ENCODE data around the gene UBE2I.
"Not testable (repeated sequence)": the region's sequence is repeated elsewhere in the genome, so short reads cannot be mapped to it uniquely, and the experiment has no call there.

The UBE2I gene

DNA sequence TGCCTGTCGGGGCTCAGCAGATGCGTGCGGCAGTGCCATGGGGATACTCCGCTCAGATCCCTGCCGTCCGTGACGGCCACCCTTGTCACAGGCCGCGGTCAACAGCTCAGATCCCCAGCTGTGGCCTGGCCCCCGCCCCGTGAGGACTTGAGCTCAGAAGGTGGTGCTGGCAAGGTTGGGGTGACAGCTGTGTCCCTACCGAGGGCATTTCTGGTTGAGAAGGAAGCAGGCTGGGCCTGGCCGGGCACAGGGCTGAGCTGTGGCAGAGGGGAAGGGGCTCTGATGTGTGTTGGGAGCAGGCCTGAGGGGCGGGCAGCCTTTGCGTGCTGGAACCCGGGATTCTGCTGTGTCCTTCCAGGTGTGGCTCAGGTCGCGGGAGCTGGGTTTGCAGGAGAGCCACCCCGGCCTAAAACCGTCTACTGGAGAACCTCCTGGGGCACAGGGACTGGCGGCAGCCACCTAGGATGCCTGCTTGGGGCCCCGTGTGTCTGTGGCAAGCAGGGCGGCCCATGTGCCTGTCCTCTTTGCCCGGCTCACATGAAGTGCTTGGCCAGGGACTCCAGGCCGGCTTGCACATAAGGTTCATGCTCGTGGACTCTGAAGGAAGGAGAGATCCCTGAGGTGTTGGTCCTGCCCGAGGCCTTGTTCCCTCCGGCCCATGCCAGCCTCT, 5.1 kb downstream of the UBE2I start:
- no peak for DNase-seq (ENCODE audit: low read depth)

DNA sequence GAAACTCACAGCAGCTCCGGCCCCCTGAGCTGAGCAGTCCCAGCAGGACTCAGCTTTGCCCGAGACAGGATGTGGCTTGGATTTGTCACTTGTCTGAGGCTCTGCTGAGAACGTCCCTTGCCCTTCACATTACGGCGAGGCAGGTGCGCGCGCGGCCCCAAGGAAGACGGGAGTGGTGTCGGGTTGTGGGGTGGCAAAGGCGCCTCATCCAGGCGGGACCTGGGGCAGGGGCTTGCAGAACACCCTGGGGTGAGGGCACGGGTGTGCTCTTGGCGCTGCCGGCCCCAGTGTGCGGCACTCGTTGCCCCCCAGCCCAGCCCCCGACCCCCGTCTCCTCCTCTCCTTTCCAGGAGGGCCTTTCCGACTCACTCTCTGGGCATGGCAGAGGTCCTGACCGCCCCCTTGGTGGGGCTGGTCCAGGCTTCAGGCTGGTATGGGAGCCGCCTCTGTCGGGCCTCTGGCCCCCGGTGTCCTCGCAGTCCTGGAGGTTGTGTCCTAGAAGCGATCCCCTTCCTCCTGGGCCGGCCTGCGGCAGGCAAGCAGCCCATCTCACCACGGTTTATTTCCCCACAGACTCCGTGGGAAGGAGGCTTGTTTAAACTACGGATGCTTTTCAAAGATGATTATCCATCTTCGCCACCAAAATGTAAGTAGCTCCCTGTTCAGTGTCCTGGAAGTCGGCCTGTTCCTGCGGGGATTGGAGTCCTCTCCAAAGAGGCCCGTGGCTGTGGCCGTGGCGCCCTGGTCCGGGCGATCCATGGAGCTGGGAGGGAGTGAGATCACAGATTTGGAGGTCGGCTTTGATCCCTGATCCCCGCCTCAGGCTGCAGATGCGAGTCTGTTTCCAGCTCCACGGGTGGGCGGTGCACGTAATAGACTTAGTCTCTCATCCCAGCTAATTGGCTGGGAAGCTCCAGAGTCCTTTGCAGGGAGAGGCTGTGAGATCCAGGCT, 5.9 kb downstream of the UBE2I start:
- DNase-seq (ENCODE audit: low read depth): no peak

DNA sequence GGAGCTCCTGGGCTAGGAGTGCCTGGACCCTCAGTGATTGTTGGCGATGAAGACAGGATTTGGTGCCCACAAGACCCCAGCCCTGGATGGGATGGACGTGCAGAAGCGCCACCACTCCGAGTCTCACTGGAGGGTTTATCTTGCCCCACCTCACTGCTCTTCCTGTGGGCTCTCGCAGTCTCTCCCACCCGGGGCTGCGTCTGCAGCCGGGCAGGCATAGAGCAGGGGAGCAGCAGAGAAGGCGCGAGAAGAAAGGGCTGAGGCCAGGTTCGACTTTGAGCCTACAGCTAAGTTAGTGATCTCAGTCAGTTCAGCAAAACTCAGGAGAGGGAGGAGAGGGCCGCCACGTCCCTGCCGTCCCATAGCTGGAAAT, 6.6 kb downstream of the UBE2I start:
- DNase-seq (ENCODE audit: low read depth): no peak

DNA sequence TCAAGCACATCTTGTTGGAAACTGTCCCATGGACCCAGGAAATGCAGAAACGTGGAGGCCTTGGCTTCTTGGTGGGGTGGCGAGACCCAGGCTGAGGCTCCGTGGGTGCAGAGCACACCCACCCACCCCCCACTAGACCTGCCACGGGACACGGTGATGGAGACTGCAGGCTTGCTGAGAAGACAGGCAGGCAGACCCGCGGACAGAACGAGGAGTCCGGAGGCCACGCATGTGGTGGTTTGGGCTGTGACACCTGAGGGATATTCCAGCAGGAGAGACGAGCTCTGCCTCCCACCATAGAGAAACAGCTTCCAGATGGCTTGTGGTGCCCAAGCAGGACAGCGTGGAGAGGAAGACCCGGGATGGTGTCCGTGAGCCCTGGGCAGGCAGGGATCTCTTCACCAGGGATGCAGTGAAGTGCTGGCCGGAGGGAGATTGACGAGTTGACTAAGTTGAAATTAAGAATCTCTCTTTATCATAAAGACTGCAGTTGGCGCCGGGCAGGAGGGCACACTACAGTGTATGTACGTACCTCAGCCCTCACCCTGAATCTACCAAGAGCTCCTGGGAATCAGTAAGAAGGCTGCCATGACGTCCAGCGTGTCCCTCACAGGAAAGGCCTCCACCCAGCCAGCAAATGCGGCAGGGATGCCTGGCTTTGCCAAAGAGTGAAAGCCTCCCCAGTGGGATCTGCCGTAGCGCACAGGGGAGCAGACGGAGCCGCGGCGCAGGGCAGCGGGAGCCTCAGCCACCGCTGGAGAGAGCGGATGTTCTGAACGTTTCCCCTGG, 8.2 kb downstream of the UBE2I start:
- no peak for DNase-seq (ENCODE audit: low read depth)

DNA sequence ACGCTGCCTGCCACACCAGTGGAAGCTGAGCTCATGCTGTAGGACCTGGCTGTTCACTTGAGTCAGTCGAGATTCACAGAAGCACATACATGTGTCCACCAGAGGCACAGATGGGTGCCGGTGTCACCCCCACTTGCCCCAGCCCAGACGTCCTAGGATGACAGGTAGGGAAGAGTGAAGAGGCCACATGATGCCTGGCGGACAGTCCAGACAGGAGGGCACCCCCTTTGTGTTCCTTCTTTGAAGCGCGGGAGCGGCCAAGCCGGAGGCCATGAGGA, 8.8 kb downstream of the UBE2I start:
- DNase-seq (ENCODE audit: low read depth): no peak

DNA sequence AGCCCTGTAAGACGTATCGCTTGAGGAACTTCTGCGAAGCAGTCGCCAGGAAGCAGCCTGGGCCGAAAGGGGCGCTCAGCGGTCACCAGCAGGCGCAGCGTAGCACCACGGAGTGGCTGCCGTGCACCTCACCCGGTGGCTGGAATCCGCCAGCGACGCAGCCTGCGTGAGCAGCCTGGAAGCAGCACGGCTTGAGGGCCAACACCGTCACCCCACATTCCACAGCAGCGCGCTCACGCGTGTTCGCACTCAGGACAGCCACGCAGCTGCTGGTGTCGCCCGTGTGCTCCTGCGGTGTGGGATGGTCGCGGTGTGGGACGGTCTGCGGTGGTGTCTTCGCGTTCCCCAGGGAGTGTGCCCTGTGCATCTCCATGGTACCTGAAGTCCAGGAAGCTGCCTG, 9.6 kb downstream of the UBE2I start:
- no peak for DNase-seq (ENCODE audit: low read depth)

DNA sequence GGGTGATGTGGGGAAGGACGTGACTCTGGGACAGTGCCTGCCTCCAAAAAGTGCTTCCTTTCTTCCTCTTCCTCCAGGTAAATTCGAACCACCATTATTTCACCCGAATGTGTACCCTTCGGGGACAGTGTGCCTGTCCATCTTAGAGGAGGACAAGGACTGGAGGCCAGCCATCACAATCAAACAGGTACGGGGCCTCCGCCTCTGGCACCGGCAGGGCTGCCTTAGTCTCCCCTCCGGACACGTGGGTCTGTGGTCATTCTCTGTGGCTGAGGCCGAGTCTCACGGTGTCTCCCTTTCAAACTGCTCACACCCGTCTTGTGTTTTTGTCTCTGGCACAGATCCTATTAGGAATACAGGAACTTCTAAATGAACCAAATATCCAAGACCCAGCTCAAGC, 10.7 kb downstream of the UBE2I start:
- DNase-seq (ENCODE audit: low read depth): no peak

DNA sequence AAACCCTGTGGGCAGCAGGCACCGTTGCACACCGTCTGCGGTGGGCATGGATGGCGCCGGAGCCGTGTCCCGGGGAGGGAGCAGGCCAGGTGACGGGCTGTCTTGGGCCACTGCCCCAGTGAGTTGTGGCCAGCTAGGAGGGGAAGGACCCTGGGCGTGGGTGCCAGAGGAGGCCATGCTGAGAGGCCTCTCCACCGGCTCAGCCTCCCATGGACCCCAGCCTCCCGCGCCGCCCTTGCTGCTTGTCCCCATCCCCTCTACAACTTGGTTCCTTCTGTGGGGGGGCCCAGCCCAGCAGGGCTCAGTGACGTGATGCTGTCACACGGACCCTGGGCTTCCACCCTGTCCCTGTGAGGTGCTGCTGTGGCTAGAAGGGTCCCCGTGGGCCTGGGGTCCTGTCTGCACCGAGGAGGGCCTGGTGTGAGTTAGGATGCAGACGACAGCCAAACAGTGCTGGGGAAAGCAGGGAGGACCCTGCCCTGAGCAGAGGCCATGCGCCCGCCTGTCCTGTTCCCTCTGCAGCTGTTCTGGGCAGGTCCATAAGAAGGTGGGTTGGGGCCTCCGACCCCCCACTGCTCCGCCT, 11.3 kb downstream of the UBE2I start:
- DNase-seq (ENCODE audit: low read depth): no peak

DNA sequence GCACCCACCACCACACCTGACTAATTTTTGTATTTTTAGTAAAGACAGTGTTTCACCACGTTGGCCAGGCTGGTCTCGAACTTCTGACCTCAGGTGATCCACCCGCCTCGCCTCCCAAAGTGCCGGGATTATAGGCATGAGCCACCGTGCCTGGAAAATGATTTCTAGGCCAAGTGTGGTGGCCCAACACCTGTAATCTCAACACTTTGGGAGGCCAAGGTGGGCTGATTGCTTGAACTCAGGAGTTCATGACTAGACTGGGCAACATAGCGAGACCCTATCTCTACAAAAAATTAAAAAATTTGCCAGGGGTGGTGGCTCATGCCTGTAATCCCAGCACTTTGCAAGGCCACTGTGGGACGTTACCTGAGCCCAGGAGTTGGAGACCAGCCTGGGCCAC, 13.0 kb downstream of the UBE2I start:
- no peak for DNase-seq (ENCODE audit: low read depth)

DNA sequence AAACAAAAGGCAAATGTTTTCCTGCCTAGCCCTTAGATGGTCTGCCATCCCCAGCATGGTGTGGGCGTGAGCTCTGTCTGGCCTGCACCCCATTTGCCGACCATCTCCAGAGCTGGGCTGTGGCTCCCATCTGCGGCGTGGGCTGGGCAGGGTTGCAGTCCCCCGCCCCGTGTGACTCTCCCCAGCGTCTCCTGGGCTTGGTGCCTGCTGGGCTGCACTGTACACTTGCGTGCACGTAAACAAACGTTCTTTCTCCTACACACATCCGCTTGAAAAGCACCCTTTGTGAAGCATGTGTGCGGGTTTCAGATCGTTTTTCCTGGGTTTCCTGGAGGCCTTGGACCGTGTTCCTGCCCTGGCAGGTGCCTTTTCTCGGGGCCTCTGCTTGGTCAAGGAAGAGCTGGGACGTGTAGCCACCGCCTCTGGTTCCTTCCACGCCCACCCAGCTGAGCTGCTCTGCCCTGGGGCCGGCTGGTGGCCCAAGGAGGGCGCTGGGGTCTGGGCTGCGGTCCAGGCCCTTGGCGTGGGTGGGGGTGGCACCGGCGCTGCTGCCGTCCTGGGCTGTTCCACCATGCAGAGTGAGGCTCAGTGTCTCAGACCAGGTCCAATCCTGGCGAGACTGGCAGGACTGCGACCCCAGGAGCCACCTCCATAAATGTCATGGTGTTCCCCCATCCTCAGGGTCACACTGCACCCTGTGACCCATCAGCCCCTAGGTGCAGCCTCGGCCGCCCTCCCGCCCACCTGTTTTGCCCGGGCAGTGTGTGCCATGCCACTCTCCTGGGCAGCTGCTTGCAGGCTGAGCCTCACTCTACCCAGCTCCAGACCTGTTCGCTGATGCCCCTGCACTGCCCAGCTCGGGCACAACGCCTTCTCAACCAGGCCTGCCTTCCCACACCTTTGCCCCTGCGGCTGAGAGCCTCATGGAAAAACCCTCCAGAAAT, 14.1 kb downstream of the UBE2I start:
- no peak for DNase-seq (ENCODE audit: low read depth)

DNA sequence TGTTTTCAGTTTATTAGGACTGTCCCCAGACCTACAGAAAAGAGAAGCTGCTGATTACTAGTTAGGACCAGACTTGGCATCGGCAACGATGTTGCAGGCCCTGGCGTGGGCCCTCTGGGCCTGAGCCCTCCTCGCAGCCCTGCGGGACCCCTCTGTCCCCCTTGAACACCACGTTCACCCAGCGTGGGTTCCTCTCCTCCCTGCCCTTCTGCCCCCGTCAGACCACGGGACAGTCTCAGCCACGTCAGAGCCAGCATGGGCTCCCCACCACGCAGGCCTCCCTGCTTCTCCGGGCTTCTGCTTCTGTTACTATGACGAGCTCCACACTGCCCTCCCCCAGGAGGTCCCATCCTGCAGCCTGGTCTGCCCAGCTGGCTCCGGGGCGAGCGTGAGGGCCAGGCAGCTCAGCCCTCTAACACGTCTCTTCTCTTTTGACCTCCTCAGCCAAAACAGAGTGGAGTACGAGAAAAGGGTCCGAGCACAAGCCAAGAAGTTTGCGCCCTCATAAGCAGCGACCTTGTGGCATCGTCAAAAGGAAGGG, 14.9 kb downstream of the UBE2I start:
- DNase-seq (ENCODE audit: low read depth): no peak

DNA sequence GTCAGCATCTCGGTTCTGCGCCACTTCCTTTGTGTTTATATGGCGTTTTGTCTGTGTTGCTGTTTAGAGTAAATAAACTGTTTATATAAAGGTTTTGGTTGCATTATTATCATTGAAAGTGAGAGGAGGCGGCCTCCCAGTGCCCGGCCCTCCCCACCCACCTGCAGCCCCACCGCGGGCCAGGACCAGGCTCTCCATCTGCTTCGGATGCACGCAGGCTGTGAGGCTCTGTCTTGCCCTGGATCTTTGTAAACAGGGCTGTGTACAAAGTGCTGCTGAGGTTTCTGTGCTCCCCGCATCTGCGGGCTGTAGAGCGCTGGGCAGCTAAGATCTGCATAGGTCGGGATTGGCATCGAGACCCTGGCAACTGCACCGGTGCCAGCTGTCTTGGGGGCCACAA, 15.8 kb downstream of the UBE2I start:
- no peak for DNase-seq (ENCODE audit: low read depth)

DNA sequence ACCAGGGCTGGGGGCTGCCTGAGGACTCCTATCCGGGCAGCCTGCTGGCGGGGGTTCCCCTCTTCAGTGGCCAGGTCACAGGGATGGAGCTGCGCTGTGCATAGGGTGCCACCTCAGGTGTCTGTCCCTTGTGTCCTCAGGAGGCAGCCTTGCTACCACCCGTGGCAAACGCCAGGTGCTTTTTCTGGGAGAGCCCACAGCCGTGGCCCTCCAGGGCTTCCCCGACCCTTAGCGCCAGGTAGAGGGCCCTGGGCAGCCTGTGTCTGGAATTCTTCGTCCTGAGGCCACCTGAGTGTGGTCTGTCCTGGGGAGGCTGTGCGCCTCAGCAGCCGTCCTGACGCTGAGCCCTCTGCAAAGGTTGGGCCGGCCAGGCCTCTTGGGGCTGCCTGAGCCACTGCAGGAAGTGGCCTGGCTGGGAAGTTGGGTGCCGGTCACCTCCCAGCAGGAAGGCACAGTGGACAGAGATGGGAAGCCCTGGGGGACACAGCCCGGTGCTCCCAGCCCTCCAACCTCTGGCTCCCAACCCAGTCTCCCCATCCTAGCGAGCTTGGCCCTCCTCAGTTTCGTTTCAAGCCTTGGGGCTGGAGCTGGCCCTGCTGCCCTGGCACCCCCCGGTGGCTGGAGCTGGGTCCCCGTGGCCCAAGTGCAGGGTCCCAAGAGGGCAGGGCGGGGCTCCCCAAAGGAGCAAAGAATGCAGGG, 16.4 kb downstream of the UBE2I start:
- no peak for DNase-seq (ENCODE audit: low read depth)

DNA sequence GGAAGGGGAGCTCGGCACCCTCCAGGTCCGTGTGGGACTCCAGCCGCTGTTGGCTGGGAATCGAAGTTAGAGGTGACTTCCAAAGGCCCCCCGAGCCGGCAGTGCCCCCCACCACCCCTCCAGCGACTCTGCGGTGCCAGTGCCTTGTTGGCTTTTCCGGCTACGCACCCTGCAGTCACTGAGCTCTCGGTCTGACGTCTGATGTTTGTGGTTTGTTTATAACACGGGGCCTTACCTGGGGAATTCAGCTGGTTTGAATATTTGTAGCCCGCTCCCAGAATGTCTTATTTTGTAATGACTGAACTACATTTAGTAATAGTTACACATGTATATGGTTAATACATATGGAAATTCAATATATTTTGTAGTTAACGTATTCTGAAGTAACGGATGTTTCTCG, 17.0 kb downstream of the UBE2I start:
- DNase-seq (ENCODE audit: low read depth): no peak

DNA sequence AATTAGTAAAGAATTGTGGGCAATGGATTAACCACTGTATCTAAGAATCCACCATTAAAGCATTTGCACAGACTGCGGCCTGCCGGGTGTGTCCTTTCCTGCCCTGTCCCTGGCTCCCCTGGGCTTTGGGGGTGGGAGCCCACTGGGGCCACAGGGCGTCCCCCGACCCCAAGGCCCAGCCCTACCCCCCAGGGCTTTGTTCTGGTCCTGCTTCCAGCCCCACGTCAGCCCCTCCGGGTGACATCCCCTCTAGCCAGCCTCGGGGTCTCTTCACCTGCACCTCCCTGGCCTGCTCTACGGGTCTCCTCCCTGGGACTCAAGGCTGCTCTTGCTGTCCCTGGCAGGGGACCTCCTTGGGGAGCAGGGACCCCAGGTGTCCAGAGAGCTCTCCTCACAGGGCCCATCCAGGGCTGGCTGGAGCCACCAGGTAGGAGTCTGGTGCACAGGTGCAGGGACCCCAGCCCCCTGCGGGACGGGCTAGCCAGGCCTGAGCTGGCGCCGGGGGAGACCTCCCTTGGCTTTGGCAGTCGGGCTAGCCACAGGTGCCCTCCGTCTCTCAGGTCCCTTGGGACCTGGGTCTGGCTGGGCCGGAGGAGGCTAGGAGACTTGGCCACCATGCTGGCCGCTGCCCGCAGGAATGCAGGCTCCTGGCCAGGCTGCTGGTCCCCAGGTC, 17.6 kb downstream of the UBE2I start:
- no peak for DNase-seq (ENCODE audit: low read depth)

DNA sequence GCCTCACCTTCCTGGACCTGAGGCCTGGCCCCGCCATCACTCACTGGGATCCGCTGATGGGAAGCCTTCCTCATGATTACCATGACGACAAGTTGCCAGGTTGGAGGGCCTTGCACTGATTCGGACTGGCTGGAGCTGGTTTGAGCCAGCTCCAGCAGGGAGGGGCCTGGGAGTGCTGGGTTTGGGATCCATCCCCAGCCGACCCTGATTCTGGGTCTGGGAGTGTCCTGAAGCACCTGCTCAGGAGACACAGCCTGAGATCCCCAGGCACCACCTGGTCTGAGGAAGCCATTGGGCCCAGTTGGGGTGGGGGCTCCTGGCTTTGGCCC, 18.1 kb downstream of the UBE2I start:
- DNase-seq (ENCODE audit: low read depth): no peak

DNA sequence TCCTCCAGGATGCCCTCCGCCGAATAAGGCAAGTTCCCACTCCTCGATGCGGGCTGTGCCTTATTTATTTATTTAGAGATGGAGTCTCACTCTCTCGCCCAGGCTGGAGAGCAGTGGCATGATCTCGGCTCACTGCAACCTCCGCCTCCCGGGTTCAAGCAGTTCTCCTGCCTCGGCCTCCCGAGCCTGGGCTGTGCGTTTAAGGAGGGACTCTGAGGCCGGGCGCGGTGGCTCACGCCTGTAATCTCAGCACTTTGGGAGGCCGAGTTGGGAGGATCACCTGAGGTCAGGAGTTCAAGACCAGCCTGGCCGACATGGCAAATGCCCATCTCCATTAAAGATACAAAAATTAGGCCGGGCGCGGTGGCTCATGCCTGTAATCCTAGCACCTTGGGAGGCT, 18.7 kb downstream of the UBE2I start:
- not testable (repeated sequence) for DNase-seq (ENCODE audit: low read depth)

DNA sequence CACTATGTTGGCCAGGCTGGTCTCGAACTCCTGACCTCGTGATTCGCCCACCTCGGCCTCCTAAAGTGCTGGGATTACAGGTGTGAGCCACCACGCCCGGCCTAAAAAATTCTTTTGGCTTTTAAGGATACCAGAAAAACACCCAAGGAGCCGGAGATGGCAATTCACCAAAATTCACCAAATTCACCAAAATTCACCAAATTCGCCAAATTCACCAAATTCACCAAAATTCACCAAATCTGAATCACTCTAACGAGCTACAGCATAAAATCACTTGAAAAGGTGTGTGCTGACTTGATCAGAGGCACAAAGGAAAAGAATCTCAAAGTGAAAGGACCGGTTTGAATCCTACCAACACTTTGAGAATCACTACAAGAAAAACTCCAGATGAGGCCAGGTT, 19.5 kb downstream of the UBE2I start:
- not testable (repeated sequence) for DNase-seq (ENCODE audit: low read depth)

DNA sequence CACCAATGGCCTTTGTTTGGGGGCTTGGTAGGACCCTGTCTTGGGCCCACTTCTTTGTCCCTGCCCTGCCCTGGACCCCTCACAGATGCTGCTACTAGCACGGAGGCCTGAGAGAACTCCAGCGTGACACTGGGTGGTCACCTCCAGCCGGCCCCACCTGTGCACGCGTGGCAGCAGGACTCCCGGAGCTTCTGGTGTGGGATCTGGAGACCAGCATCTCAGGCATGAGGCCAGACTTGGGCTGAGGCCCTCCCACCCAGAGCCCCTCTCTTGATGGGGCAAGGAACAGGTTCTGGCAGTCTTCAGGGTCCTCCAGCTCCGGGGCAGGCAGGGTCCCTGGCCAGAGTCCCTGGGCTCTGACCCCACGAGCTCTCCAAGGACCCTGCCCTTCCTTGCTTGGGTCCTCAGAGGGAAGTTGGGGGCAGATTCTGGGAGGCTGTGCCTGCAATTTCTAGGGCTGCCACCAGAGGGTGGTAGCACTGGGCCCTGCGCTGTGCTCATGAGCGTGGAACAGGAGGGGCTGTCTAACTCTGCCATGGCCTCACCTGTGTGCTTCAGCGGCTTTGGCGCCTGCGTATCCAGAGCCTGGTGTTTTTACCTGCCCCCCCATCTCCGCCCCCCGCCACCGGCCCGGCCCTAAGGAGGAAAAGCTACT, 21.0 kb downstream of the UBE2I start:
- DNase-seq (ENCODE audit: low read depth): no peak
